ENCODE results near the gene EVX1.

Gene EVX1

GRCh38 chr7:27283558-27283957 is 41.0 kb downstream of the EVX1 start:
- ChIA-PET CTCF (no interaction called here), POLR2A (no interaction called here)
- no peak for TF ChIP-seq LEF1 (IDR thresholded peaks at IDR 0.05; ENCODE audit: borderline replicate concordance)
- no peak for TF ChIP-seq PKNOX1 (IDR thresholded peaks at IDR 0.05)
- no peak for TF ChIP-seq SUZ12 (IDR thresholded peaks at IDR 0.05)
- no peak for TF ChIP-seq ZNF384 (IDR thresholded peaks at IDR 0.05)
- no peak for TF ChIP-seq BHLHE40 (IDR thresholded peaks at IDR 0.05; ENCODE audit: borderline replicate concordance)
- no peak for TF ChIP-seq HDGF (IDR thresholded peaks at IDR 0.05; ENCODE audit: borderline replicate concordance)
- no peak for TF ChIP-seq FOXM1 (IDR thresholded peaks at IDR 0.05; ENCODE audit: borderline replicate concordance)
- no peak for TF ChIP-seq ARNT (IDR thresholded peaks at IDR 0.05)
- no peak for TF ChIP-seq TARDBP (IDR thresholded peaks at IDR 0.05)
- no peak for TF ChIP-seq L3MBTL2 (conservative IDR thresholded peaks at IDR 0.05)
- no peak for TF ChIP-seq FOXK2 (IDR thresholded peaks at IDR 0.05)
- no peak for TF ChIP-seq NFRKB (IDR thresholded peaks at IDR 0.05)
- no peak for TF ChIP-seq CTBP1 (IDR thresholded peaks at IDR 0.05; ENCODE audit: borderline replicate concordance)
- TF ChIP-seq SP1 (IDR thresholded peaks at IDR 0.05) = no peak
- no peak for TF ChIP-seq FOXA1 (IDR thresholded peaks at IDR 0.05)
- TF ChIP-seq ELF4 (IDR thresholded peaks at IDR 0.05) = no peak
- DNase-seq (ENCODE audit: extremely low spot score) = no peak

- POLR2A ChIA-PET = no interaction called here
- no peak for TF ChIP-seq CTBP1 (IDR thresholded peaks at IDR 0.05; ENCODE audit: borderline replicate concordance)
- TF ChIP-seq ZNF384 (IDR thresholded peaks at IDR 0.05) = no peak
- no peak for TF ChIP-seq TARDBP (IDR thresholded peaks at IDR 0.05)
- TF ChIP-seq NFRKB (IDR thresholded peaks at IDR 0.05) = no peak
- no peak for TF ChIP-seq FOXM1 (IDR thresholded peaks at IDR 0.05; ENCODE audit: borderline replicate concordance)
- no peak for TF ChIP-seq SP1 (IDR thresholded peaks at IDR 0.05)
- no peak for TF ChIP-seq FOXK2 (IDR thresholded peaks at IDR 0.05)
- TF ChIP-seq ELF4 (IDR thresholded peaks at IDR 0.05) = no peak
- no peak for TF ChIP-seq FOXA1 (IDR thresholded peaks at IDR 0.05)
- no peak for TF ChIP-seq SUZ12 (IDR thresholded peaks at IDR 0.05)
- TF ChIP-seq ARNT (IDR thresholded peaks at IDR 0.05) = no peak
- no peak for TF ChIP-seq BHLHE40 (IDR thresholded peaks at IDR 0.05; ENCODE audit: borderline replicate concordance)
- no peak for TF ChIP-seq L3MBTL2 (conservative IDR thresholded peaks at IDR 0.05)
- no peak for DNase-seq (ENCODE audit: extremely low spot score)
- CTCF ChIA-PET = interaction anchor here (0.6 kb wide), 1 partner anchor 115 kb away, joined by 4 read pairs; no protein-coding TSS in a partner anchor
Observed at GRCh38 chr7:27295236-27295635, 52.6 kb downstream of the EVX1 start.

- POLR2A ChIA-PET = no interaction called here
- DNase-seq (ENCODE audit: extremely low spot score) = no peak
- CTCF ChIA-PET = no interaction called here
- TF ChIP-seq L3MBTL2 (conservative IDR thresholded peaks at IDR 0.05) (no peak), ARNT (IDR thresholded peaks at IDR 0.05) (no peak), TARDBP (IDR thresholded peaks at IDR 0.05) (no peak), SUZ12 (IDR thresholded peaks at IDR 0.05) (no peak), NFRKB (IDR thresholded peaks at IDR 0.05) (no peak), ZNF384 (IDR thresholded peaks at IDR 0.05) (no peak), LEF1 (IDR thresholded peaks at IDR 0.05; ENCODE audit: borderline replicate concordance) (no peak), CTBP1 (IDR thresholded peaks at IDR 0.05; ENCODE audit: borderline replicate concordance) (no peak)
Observed at GRCh38 chr7:27297356-27297755, 54.8 kb downstream of the EVX1 start.

Measured in HEK293T (cell line).